Measurements from ENCODE around the gene DPH7.
"Not testable (repeated sequence)": the region's sequence is repeated elsewhere in the genome, so short reads cannot be mapped to it uniquely, and the experiment has no call there.

Gene DPH7

GRCh38 chr9:137606005-137606621 is 27.4 kb upstream of the DPH7 start:
- no peak for DNase-seq

GRCh38 chr9:137605121-137606004 is 26.6 kb upstream of the DPH7 start, which contains the start of gene ARRDC1:
Gene ARRDC1, plus strand, starts transcription at chr9:137605686. Its CDS starts 32 bp downstream, at chr9:137605718.
- DNase-seq: peak; percentile 91

DNA sequence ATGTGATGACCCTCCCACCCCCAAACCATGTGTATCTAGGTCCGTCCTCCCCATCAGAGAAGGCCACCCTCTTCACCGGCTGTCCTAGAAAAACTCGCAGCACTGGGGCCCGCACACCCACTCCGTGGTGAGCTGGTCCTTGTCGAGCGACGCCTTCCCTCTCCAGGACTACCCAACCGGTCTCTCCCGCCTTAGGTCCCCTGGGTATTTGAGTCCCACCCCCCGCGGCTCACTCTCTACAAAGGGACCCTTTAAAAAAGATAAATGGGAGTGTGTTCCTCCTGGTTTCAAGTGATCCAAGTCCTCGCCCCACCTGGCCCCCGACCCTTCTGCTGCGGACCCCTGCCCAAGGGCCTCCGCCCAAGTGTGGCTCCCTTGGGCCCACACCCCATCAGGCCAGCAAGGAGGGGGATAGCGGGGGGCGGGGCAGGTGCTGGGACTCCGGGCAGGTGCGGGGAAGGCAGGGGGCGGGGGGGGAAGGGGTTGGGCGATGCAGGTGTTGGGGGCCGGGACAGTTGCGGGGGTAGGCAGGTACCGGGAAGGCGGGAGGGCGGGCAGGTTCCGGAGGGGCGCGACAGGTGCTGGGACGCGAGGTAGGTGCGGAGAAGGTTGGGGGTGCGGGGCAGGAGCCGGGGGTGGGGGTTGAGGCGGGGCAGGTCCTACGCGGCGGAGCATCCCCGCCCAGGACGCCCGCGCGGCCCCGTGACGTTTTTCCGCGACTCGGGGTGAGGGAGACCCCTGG is 25.8 kb upstream of the DPH7 start:
- no peak for DNase-seq

DNA sequence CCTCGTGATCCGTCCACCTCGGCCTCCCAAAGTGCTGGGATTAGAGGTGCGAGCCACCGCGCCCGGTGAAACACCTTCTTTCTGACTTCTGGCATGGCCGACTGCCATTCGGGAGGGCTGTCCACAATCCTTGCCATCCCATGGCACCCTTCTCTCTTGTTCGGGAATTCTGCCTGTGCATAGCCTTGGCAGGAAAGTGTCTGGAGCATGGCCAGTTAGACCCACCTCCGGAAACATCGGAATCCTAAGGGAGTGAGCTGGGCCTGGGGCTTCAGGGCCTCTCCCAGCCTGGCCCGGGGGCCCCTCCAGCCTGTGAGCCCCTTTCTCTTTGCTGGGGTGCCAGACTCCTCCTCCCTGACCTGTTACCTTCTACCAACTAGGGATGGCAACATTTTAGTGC is 25.2 kb upstream of the DPH7 start:
- DNase-seq: no peak

- DNase-seq: no peak
Measured at GRCh38 chr9:137602661-137603060, 23.9 kb upstream of the DPH7 start.

DNA sequence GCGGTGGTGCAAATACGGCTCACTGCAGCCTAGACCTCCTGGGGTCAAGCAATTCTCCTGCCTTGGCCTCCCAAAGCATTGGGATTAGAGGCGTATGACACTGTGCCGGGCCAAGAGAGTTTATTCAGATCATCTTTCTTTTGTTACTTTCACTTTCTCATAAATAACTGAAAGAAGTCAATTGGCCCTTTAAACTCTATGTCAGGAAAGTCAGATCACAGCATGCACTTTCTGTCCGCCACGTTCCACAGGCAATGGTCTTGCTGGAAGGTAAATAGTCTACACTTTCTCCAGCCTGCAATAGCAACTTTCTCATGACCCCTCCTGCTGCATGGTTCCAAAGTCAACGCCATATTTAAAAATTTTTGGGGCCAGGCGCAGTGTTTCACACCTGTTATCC is 20.2 kb upstream of the DPH7 start:
- DNase-seq: no peak

GRCh38 chr9:137596577-137596976 is 17.9 kb upstream of the DPH7 start:
- DNase-seq: not testable (repeated sequence)

DNA sequence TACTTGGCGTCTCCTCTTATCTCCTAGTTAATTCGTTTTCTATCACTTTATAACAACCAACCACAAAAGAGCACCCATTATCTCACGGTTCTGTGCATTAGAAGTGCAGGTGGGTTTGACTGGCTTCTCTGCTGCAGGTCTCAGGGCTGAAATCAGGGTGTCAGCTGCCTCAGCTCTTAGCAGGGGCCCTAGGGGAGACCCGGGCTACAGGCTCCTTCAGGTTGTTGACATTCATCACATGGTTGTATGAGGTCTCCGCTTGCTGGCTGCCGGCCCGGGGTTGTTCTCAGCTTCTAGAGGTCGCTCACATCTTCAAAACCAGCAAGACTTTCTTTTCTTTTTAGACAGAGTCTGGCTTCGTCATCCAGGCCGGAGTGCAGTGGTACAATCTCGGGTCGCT is 14.5 kb upstream of the DPH7 start:
- no peak for DNase-seq

DNA sequence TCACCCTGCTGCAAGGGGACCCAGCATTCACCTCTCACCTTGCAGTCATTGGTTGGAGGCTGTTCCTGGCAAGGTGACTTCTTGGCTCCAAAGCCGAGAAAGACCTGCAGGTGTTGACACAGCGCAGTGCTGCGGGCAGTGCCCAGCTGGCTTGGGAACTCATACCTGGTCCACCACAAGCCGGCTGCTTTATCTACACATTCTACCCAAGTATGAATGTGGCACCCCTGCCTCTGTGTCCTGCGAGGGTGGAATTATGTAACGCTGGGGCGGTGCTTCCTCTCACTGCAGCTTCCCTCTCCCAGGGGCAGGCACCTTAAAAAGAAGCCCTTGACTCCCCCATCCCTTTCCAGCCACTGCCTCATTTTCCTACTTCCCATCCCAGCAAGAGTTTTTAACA is 14.0 kb upstream of the DPH7 start:
- DNase-seq: no peak

- DNase-seq: peak; percentile 84
Measured at GRCh38 chr9:137590469-137591383, 12.0 kb upstream of the DPH7 start, which contains the start of gene ZMYND19. Gene ZMYND19, minus strand, starts transcription at chr9:137590512. Its CDS starts 249 bp downstream, at chr9:137590263.

DNA sequence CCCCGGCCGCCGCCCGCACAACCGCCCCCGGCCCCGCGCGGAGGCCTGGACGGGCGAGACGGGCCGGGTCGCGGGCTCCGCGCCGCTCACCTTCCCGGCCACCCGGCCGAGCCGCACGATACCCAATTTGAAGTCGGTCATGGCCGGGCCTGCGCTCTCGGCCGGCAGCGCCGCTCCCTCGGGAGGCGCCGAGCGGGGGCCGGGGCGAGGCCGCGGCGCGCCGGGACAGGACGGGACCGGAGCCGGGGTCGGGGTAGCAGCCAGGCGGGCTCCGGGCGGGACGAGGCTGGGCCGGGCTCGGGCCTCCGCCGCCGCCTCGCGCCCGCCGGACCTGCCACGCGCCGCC is 11.4 kb upstream of the DPH7 start:
- no peak for DNase-seq

DNA sequence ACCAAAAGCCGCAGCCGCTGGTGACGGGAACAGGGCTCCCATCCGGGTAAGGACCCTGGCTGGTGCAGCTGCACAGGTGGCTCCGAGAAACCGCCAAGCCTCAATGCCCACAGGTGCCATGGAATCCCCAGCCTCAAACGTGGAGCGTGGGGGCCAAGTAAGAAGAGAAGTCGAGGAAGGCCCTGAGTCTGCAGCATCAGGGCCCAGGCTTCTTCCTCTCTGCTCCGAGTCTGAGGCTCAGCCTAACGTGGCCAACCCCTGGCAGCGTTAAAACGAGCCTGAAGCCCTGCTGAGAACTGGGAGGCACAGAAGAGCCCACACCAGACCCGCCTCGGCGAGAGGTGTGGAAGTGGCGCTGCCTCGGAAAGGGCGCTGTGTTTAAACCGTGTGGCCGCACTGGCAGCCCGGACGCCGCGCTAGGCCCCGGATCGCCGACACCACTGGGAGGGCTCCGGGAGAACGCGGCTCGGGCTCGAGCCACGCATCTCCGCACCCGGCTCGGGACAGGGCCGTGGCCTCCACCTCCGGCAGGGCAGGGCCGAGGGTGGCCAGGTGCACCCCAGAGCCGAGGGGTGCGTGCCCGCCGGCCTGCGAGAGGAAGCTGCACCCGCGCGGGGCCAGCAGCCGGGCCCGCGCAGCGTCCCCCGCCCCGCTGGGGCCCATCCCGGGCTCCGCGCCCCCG is 10.9 kb upstream of the DPH7 start:
- DNase-seq: no peak

DNA sequence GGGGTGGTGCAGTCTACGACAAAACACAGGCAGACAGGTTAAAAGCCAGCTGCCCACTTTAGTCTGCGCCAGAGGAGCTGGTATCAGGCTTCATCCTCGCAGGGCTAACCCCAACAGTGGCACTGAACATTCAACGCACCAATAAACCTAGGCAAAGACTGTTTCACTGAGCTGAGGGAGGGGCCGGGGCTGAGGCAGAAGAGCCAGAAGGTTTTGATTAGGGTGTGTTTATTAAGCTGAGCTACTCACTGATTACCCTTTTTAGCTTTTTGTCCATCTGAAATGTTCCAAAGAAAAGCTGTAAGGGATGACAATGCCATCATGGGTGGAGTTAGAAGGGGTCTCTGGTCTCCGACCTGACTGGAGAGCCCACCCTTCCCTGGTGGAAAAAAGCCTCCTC is 10.2 kb upstream of the DPH7 start:
- DNase-seq: no peak

DNA sequence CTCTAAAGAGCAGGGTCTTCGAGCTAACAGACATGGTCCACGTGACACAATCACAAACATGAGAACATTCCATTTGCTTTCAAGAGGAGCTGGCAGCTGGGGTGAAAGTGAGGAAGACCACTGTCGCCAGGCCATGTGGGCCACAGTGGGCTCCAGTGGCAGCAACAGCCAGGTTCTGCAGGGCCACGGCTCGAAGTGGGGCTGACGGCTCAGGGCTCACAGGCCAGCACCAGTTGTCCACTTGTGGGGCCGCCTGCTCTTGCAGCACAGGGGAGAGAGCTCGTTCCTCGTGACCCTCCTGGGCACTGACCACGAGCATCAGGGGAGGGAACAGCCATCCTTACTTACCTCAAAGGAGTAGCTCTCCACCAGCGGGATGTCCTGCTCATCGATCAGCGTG is 9.6 kb upstream of the DPH7 start:
- no peak for DNase-seq

- DNase-seq: no peak
Measured at GRCh38 chr9:137586854-137587253, 8.1 kb upstream of the DPH7 start.

DNA sequence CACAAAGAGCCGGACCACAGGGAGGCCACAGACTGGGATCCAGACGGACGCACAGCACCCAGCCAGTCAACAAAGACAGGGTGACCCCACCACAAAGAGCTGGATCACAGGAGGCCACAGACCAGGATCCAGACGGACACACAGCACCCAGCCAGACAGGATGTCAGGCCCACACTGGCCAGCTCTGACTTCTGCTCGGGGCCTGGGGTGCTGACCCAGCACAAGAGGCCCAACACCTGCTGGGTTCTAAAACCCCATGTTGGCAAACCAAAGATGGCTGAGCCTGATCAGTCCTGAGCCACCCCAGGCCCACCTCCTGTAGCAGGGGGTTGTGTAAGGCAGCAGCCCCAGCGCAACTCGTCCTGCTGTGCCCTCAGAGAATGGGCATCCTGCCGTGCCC is 5.2 kb upstream of the DPH7 start:
- no peak for DNase-seq

DNA sequence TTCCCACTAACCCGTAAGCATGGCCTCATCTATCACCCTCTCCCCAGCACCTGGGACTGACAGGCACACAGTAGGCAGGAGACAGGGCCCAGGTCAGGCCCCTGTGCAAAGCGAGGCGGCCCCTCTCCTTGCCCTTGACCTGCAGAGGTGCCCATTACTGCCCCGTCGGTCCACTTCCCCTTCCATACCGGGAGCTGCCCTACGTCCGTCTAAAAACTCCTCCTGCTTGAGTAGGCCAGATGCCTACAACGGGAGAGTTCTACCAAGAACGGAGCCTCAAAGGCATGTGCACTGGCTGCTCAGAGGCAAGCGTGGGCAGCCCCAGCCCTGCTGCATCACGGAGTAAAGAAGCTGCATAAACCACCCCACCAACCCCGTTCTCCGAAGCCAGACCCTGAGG is 4.6 kb upstream of the DPH7 start:
- DNase-seq: no peak

DNA sequence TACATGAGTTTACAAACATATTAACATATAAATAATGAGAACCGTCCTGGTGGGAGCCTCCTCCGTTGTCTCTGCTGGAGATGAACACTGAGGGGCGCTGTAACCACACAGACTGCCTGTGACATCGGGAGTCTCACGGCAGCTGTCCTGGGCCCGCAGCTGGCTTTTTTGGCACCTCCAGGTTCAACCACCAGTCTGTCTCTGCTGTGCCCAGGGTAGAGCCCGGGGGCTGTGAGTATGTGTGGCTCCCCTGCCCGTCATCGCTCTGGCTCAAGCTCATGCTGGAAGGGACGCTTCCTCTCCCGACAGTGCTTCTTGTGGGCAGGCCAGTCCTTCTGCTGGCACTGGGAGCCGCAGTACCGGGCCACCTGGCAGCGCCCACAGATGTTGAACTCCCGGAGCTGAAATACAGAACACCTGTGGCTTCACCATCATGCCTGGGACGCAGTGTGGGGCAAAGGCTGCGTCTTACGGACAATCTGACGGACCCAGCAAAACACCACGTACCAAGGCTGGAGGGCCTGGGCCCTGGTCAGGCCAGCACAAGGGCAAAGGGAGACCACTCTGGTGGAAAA is 3.6 kb upstream of the DPH7 start:
- DNase-seq: no peak

GRCh38 chr9:137581361-137582285 is 2.9 kb upstream of the DPH7 start:
- DNase-seq: no peak

GRCh38 chr9:137580954-137581322 is 2.2 kb upstream of the DPH7 start:
- no peak for DNase-seq

Measured in activated effector memory CD4-positive, alpha-beta T cell treated with Interleukin-2 at 50 U/mL for 16 hours (primary cell).